H1 (cell line): ENCODE results near the gene ST3GAL3.
A peak's percentile ranks its signal among the peaks of the same experiment; 100 is the strongest.

Experiments
- CTCF ChIP-seq, 3 experiments: IDR thresholded peaks; 1 replicate in 2 of 3; 2 replicates in 1 of 3; pipeline versions ENCODE4 v1.5.1 to v1.6.1; 2011; ENCODE audit warnings: low read length in 3 of 3, mild to moderate bottlenecking in 3 of 3, inconsistent platforms in 2 of 3, low read depth in 1 of 3, moderate library complexity in 1 of 3; ENCODE audit not compliant: insufficient read depth in 1 of 3; ENCODE audit errors: control extremely low read depth in 1 of 3
- HDAC2 ChIP-seq, 2 experiments: fragments of 300-600 bp in 1 of 2; sonication (generic) in 1 of 2; IDR thresholded peaks; 2 replicates each; pipeline ENCODE4 v1.6.1; 2011 to 2012; ENCODE audit warnings: low read depth in 2 of 2, low read length in 2 of 2, mild to moderate bottlenecking in 2 of 2, moderate library complexity in 2 of 2, borderline replicate concordance in 1 of 2, inconsistent platforms in 1 of 2
- KDM1A ChIP-seq: fragments of 200-600, 300-600 bp; sonication (generic); IDR thresholded peaks from 2 replicates; pipeline ENCODE4 v1.7.1; 2016; ENCODE audit warnings: mild to moderate bottlenecking, low read length, borderline replicate concordance
- POLR2AphosphoS5 ChIP-seq: IDR thresholded peaks from 2 replicates; pipeline ENCODE4 v1.6.1; 2011; ENCODE audit warnings: low read depth, low read length
- RXRA ChIP-seq: IDR thresholded peaks from 2 replicates; pipeline ENCODE4 v1.6.1; 2011; ENCODE audit warnings: low read depth, mild to moderate bottlenecking, low read length, moderate library complexity; ENCODE audit not compliant: insufficient read depth
- SIN3A ChIP-seq, 2 experiments: IDR thresholded peaks in 1 of 2; conservative IDR thresholded peaks in 1 of 2; 2 replicates each; pipeline ENCODE4 v1.6.1; 2011 to 2012; ENCODE audit warnings: low read length in 2 of 2, improper control_type of control experiment in 1 of 2, low read depth in 1 of 2, mild to moderate bottlenecking in 1 of 2
- TEAD4 ChIP-seq: IDR thresholded peaks from 2 replicates; pipeline ENCODE4 v1.6.1; 2012; ENCODE audit warnings: low read depth, low read length, inconsistent platforms, mixed read lengths
- TF ChIP-seq, protein P1 (sequence below): IDR thresholded peaks from 2 replicates; pipeline ENCODE4 v1.6.1; 2012; ENCODE audit warnings: inconsistent platforms

- TF ChIP-seq CTCF (IDR thresholded peaks at IDR 0.05; ENCODE audit: control extremely low read depth in 1 of 3, insufficient read depth in 1 of 3, low read depth in 1 of 3, low read length in 3 of 3) (no peak), KDM1A (no peak), RXRA (no peak), POLR2AphosphoS5 (no peak), TEAD4 (no peak), SIN3A (conservative IDR thresholded peaks at IDR 0.05 in 1 of 2, IDR thresholded peaks at IDR 0.05 in 1 of 2; ENCODE audit: low read depth in 1 of 2, low read length in 2 of 2) (0 out of 4 replicates have a peak, but pooled peaks of 1 of the 2 experiments have one; percentile 53), HDAC2 (IDR thresholded peaks at IDR 0.05; ENCODE audit: borderline replicate concordance in 1 of 2, low read depth in 2 of 2, low read length in 2 of 2) (no peak)
- TF ChIP-seq, protein P1, sequence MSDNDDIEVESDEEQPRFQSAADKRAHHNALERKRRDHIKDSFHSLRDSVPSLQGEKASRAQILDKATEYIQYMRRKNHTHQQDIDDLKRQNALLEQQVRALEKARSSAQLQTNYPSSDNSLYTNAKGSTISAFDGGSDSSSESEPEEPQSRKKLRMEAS = no peak
These were observed 57.2 kb downstream of the ST3GAL3 start for GRCh38 chr1:43764581-43764980.
